PC-9 (cell line): ENCODE data around the gene CENPP. TPM values are rescaled to one million over a fixed set of nuclear protein-coding genes. Genes with fewer than 3 reads are reported as not detected.

Source experiments
- BruUV-seq: library from RNA; stranded (reverse); fragments of 400-500 nt; replicated peaks from 2 replicates; lab custom pipeline; 2021; lab: Mats Ljungman, UMichigan
- CTCF ChIA-PET: fragments of 300-600 bp; sonication (Branson Sonifier 250); formaldehyde crosslinking; loops from one replicate; lab custom pipeline; 2022; ENCODE audit warnings: antibody characterized with exemption; lab: Charles Lee
- POLR2A ChIA-PET: fragments of 300-600 bp; sonication (Branson Sonifier 250); formaldehyde crosslinking; loops from one replicate; lab custom pipeline; 2022; ENCODE audit warnings: antibody characterized with exemption; ENCODE audit not compliant: unreplicated experiment; lab: Charles Lee
- DNase-seq, 2 experiments: peaks; one replicate each; pipeline versions ENCODE4 v3.0.0 to v3.0.0-alpha.2; 2015 to 2022; ENCODE audit warnings: mixed read lengths in 1 of 2
- H2AFZ ChIP-seq: fragments of 200-600 bp; sonication (generic); 2 replicates; pipeline ENCODE4 v1.8.1; 2017; ENCODE audit warnings: antibody characterized with exemption
- H3F3A ChIP-seq: fragments of 200-600 bp; sonication (generic); 2 replicates; pipeline ENCODE4 v1.8.1; 2017; ENCODE audit warnings: antibody characterized with exemption, mild to moderate bottlenecking, low read depth; ENCODE audit not compliant: insufficient read depth
- H3K27ac ChIP-seq: fragments of 200-600 bp; sonication (generic); 2 replicates; pipeline ENCODE4 v1.6.1; 2016; ENCODE audit warnings: mixed run types
- H3K27me3 ChIP-seq: fragments of 200-600 bp; sonication (generic); 2 replicates; pipeline ENCODE4 v1.6.1; 2016; ENCODE audit warnings: low read depth, mixed run types; ENCODE audit not compliant: insufficient read depth
- H3K36me3 ChIP-seq: fragments of 200-600 bp; sonication (generic); 2 replicates; pipeline ENCODE4 v1.6.1; 2016; ENCODE audit warnings: low read depth, mixed run types
- H3K4me1 ChIP-seq: fragments of 200-600 bp; sonication (generic); replicated peaks from 2 replicates; pipeline ENCODE4 v1.6.1; 2016; ENCODE audit warnings: mixed run types; ENCODE audit not compliant: insufficient read depth
- H3K4me2 ChIP-seq: fragments of 200-600 bp; sonication (generic); 2 replicates; pipeline ENCODE4 v1.6.1; 2017; ENCODE audit warnings: mixed run types
- H3K4me3 ChIP-seq: fragments of 200-600 bp; sonication (generic); 2 replicates; pipeline ENCODE4 v1.6.1; 2016; ENCODE audit warnings: mixed run types
- H3K79me2 ChIP-seq: fragments of 200-600 bp; sonication (generic); 2 replicates; pipeline ENCODE4 v1.6.1; 2017; ENCODE audit warnings: low read depth, mixed run types
- H3K9me2 ChIP-seq: fragments of 200-600 bp; sonication (generic); 2 replicates; pipeline ENCODE4 v1.8.1; 2017; ENCODE audit warnings: mild to moderate bottlenecking; ENCODE audit not compliant: insufficient read depth
- H3K9me3 ChIP-seq: fragments of 200-600 bp; sonication (generic); 2 replicates; pipeline ENCODE4 v1.8.1; 2016; ENCODE audit warnings: low read depth; ENCODE audit not compliant: insufficient read depth
- H4K20me1 ChIP-seq: fragments of 200-600 bp; sonication (generic); 2 replicates; pipeline ENCODE4 v1.8.1; 2017; ENCODE audit not compliant: insufficient read depth
- EZH2 ChIP-seq: fragments of 200-600 bp; sonication (generic); IDR thresholded peaks from 2 replicates; pipeline ENCODE4 v1.8.0; 2017; ENCODE audit warnings: antibody characterized with exemption, low read depth
- intact Hi-C: fragments of 100-400 bp; cut with micrococcal nuclease; formaldehyde crosslinking; loops from one replicate; pipeline ENCODE4 v1.10.0; 2022; ENCODE audit not compliant: unreplicated experiment
- total RNA-seq: library from RNA; stranded (reverse); gene quantifications from 2 replicates; pipeline ENCODE4 v1.2.3, GENCODE V29; 2021
- TF ChIP-seq, protein P1 (sequence below): fragments of 200-600 bp; sonication (generic); conservative IDR thresholded peaks from 2 replicates; pipeline ENCODE4 v1.6.1; 2017; ENCODE audit warnings: mixed run types, antibody characterized with exemption, mild to moderate bottlenecking, moderate library complexity

CENPP gene
- total RNA-seq, 1 experiment from 2014 or later, result 10.0 TPM

DNA sequence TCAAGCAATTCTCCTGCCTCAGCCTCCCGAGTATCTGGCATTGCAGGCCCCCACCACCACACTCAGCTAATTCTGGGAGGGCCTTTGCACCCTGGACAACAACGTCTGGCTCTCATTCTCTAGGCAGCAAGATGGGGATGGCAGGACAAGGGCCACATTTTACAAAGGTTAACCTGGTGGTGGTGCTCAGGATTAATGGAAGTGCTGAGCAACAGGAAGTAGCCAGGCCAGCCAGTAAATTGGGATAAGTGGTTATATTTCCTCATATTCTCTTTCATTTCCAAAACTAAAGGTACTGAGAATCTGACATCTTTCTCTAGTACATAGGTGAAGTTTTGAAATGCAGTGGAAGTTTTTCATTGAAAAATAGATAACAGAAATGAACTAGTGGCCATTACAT, 181.3 kb downstream of the CENPP start:
- TF ChIP-seq, protein P1, sequence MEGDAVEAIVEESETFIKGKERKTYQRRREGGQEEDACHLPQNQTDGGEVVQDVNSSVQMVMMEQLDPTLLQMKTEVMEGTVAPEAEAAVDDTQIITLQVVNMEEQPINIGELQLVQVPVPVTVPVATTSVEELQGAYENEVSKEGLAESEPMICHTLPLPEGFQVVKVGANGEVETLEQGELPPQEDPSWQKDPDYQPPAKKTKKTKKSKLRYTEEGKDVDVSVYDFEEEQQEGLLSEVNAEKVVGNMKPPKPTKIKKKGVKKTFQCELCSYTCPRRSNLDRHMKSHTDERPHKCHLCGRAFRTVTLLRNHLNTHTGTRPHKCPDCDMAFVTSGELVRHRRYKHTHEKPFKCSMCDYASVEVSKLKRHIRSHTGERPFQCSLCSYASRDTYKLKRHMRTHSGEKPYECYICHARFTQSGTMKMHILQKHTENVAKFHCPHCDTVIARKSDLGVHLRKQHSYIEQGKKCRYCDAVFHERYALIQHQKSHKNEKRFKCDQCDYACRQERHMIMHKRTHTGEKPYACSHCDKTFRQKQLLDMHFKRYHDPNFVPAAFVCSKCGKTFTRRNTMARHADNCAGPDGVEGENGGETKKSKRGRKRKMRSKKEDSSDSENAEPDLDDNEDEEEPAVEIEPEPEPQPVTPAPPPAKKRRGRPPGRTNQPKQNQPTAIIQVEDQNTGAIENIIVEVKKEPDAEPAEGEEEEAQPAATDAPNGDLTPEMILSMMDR, result no peak
- no peak for TF ChIP-seq EZH2

DNA sequence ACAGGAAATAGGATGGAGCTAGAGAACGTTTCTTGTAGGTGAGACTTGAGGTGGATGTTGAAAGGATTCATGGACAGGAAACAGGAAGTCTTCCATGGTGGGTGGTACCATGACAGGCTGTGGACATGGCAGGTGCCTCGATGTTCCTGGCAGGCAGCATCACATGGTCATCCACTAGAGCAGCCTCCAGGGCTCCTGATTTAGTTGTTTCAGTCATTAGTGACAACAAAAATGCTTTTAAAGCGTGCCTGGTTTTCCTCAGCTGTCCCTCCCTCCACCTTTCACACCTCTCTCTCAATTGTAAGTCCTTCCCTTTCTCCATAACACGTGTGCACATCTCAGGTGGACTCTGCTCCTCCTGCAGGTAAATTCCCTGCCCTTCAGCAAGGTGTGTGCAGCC, 181.7 kb downstream of the CENPP start:
- Histone ChIP-seq H2AFZ (peak overlapping the region; percentile 30), H3K9me3 (no peaks in the 10 kb centered on the region), H3F3A (peaks cover 27% of the 10 kb centered on the region), H3K9me2 (no peaks in the 10 kb centered on the region), H3K36me3 (no peaks in the 10 kb centered on the region), H3K27me3 (no peaks in the 10 kb centered on the region), H4K20me1 (no peaks in the 10 kb centered on the region), H3K4me1 (peaks cover 34% of the 10 kb centered on the region), H3K79me2 (no peaks in the 10 kb centered on the region), H3K27ac (peak overlapping the region; percentile 99), H3K4me3 (no peak overlapping the region), H3K4me2 (peak overlapping the region; percentile 89)
- TF ChIP-seq, protein P1, result no peak
- TF ChIP-seq EZH2, result no peak
- POLR2A ChIA-PET, result no interaction called here
- BruUV-seq, result no TSS peak
- no peak for DNase-seq
- intact Hi-C loops, result loop anchor here (2.0 kb wide), 2 partner anchors 27 to 179 kb away; no protein-coding TSS in a partner anchor
- CTCF ChIA-PET, result no interaction called here

More for the DNA sequence above, 181.3 kb downstream of the CENPP start:
- CTCF ChIA-PET, result no interaction called here
- intact Hi-C loops, result loop anchor here (2.0 kb wide), 2 partner anchors 26 to 178 kb away; no protein-coding TSS in a partner anchor
- Histone ChIP-seq H3K9me2 (no peaks in the 10 kb centered on the region), H3K36me3 (no peaks in the 10 kb centered on the region), H3K4me3 (no peak overlapping the region), H3K27ac (peak overlapping the region; percentile 99), H3F3A (peaks cover 27% of the 10 kb centered on the region), H2AFZ (peak overlapping the region; percentile 30), H3K79me2 (no peaks in the 10 kb centered on the region), H3K9me3 (no peaks in the 10 kb centered on the region), H3K27me3 (no peaks in the 10 kb centered on the region), H4K20me1 (no peaks in the 10 kb centered on the region), H3K4me1 (peaks cover 34% of the 10 kb centered on the region), H3K4me2 (peak overlapping the region; percentile 89)
- POLR2A ChIA-PET, result interaction anchor here (0.6 kb wide), 1 partner anchor 25 kb away, joined by 3 read pairs; the partner anchor contains the start of gene ASPN
- TSS peak; percentile 87 for BruUV-seq
- DNase-seq, result no peak

DNA sequence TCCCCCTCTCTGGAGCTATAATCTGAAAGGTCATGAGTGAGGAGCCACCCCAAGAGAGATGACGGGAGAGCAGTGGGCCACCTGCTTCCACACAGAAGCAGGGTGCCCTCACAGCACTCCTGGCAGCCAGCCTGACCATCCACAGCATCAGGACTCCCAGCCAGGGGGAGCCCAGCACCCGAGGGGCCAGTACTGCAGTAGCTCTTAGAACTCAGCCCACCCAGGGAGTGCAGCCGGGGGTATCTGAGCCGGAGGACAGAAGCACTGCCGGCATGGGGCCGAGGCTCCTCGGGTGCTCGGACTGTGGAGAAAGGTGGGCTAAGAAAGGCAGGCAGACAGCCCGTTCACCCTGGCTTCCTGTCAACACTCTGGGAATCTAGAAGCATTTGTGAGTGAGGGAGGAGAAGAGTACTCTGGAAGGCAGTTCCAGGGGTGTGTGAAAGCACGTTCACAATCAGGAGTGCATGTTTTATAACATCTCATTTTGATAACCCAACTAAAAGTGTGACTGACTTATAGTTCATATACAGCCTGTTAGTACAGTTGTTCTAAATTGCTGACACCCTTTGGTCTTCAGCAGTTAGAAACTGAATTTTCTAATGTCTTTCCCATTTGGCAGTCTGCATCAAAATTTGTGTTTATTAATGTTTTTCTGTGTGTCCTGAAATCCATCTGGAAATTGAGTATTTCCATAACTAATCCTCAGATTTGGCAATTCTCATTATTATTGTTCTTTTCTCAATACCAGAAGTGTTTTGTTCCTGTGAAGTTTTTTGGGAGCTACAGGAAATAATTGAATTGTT, 182.5 kb downstream of the CENPP start:
- CTCF ChIA-PET, result no interaction called here
- no peak overlapping the region for H3K4me3 ChIP-seq
- 0 out of 2 replicates have a peak overlapping the region, but pooled peaks have one; percentile 18 for H2AFZ ChIP-seq
- H3K36me3 ChIP-seq, result no peaks in the 10 kb centered on the region
- no peak for DNase-seq
- intact Hi-C loops, result no loop called here
- 0 out of 2 replicates have a peak overlapping the region, but pooled peaks have one; percentile 89 for H3K4me2 ChIP-seq
- H3K9me3 ChIP-seq, result no peaks in the 10 kb centered on the region
- no peaks in the 10 kb centered on the region for H3K79me2 ChIP-seq
- TF ChIP-seq, protein P1, result no peak
- no peak for TF ChIP-seq EZH2
- H4K20me1 ChIP-seq, result no peaks in the 10 kb centered on the region
- peaks cover 27% of the 10 kb centered on the region for H3F3A ChIP-seq
- no TSS peak for BruUV-seq
- peak overlapping the region; percentile 99 for H3K27ac ChIP-seq
- peaks cover 34% of the 10 kb centered on the region for H3K4me1 ChIP-seq
- POLR2A ChIA-PET, result no interaction called here
- H3K27me3 ChIP-seq, result no peaks in the 10 kb centered on the region
- no peaks in the 10 kb centered on the region for H3K9me2 ChIP-seq
